IgD-negative memory B cell (primary cell): ENCODE results near the gene ANGPTL2. TPM values are rescaled to one million over a fixed set of nuclear protein-coding genes. Genes with fewer than 3 reads are reported as not detected.

Experiments
- H3K27ac Mint-ChIP-seq, 3 donors: one replicate each; pipeline ENCODE4 v1.8.0; 2020 to 2022; ENCODE audit warnings: mild to moderate bottlenecking in 3 of 3, mixed read lengths in 3 of 3, moderate library complexity in 1 of 3
- H3K27me3 Mint-ChIP-seq: one replicate; pipeline ENCODE4 v1.8.0; 2021; ENCODE audit warnings: mixed read lengths
- H3K36me3 Mint-ChIP-seq: one replicate; pipeline ENCODE4 v1.8.0; 2020; ENCODE audit warnings: mild to moderate bottlenecking, mixed read lengths
- H3K4me1 Mint-ChIP-seq, 3 donors: one replicate each; pipeline ENCODE4 v1.8.0; 2020 to 2022; ENCODE audit warnings: mixed read lengths in 3 of 3, mild to moderate bottlenecking in 1 of 3
- H3K4me3 Mint-ChIP-seq, 4 donors: one replicate each; pipeline ENCODE4 v1.8.0; 2020 to 2022; ENCODE audit warnings: mild to moderate bottlenecking in 4 of 4, mixed read lengths in 4 of 4, moderate library complexity in 3 of 4
- H3K9me3 Mint-ChIP-seq, 3 donors: one replicate each; pipeline ENCODE4 v1.8.0; 2020 to 2021; ENCODE audit warnings: mixed read lengths in 3 of 3, mild to moderate bottlenecking in 1 of 3
- polyA plus RNA-seq: library from polyadenylated mRNA; unstranded; fragments of 300-500 nt; fragmentation: Illumina TruSeq; gene quantifications from one replicate; pipeline ENCODE4 v1.2.3, GENCODE V29; 2021

ANGPTL2 gene
- polyA plus RNA-seq, 1 donor from 2014 or later: 0.08 TPM

DNA sequence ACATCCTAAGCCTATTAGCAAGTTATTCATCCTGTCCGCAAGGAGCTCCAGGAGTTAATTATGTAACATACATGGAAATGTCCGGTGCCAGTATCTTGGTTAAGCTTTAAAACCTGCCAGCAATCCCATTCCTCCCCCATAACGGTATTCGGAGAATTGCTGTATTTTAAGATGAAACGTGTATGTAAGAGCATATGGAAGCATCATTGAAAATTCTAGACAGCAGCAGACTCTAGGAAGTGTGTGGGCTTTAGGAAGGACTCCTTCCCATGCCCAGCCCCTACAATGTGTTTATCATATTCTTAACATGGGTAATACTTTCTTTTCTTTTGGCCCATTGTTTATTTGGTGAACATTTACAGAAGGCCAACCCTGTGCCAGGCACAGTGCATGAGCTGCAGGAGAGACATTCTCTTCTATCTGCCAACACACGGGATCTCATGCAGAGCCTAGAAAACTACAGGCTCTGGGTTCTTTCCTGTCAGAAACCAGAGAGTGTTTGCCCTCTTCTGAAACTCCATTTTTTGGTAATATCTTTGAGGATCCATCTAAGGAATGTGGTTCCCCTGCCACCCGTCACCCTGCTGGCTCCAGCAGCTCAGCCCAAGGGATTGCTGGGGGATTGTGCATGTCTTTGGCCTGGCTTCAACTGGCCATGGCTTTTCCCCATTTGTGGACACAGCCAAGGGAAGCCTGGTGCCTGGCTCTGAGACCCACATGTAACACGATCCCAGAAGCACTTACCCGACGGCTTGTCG lies 15.1 kb downstream of the ANGPTL2 start:
- Mint-ChIP-seq H3K27ac (no peak overlapping the region), H3K4me3 (no peak overlapping the region), H3K36me3 (peaks cover 7% of the 10 kb centered on the region), H3K4me1 (peaks cover 0 to 1% (median 0%) of the 10 kb centered on the region in 3 donors), H3K9me3 (no peaks in the 10 kb centered on the region), H3K27me3 (no peaks in the 10 kb centered on the region)

DNA sequence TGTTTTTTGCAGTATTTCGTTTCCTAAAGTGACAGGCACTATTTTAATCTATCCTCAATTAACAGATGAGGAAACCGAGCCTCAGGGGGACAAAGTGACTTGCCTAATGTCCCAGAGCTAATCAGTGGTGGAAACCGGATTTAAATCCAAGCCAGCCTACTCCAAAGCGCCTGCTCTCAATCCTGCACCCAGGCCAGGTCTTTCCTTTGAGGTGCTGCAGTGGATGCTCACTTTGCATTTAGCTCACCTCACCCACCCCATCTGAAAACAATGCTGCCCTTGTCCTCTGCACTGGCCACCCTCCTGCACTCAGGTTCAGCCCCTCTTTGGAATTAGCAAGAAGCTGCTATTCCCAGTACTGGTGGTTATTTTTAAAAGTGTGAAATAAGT lies 16.0 kb downstream of the ANGPTL2 start:
- Mint-ChIP-seq H3K27ac (no peak overlapping the region), H3K4me3 (no peak overlapping the region), H3K36me3 (peaks cover 7% of the 10 kb centered on the region), H3K27me3 (no peaks in the 10 kb centered on the region), H3K9me3 (no peaks in the 10 kb centered on the region), H3K4me1 (peaks cover 0 to 1% (median 0%) of the 10 kb centered on the region in 3 donors)

GRCh38 chr9:127105805-127106465 lies 16.5 kb downstream of the ANGPTL2 start:
- H3K9me3 Mint-ChIP-seq: no peaks in the 10 kb centered on the region
- H3K36me3 Mint-ChIP-seq: peaks cover 7% of the 10 kb centered on the region
- H3K4me1 Mint-ChIP-seq: peaks cover 0 to 1% (median 0%) of the 10 kb centered on the region in 3 donors
- H3K27me3 Mint-ChIP-seq: no peaks in the 10 kb centered on the region
- no peak overlapping the region for H3K4me3 Mint-ChIP-seq
- H3K27ac Mint-ChIP-seq: no peak overlapping the region

- H3K27me3 Mint-ChIP-seq: no peaks in the 10 kb centered on the region
- no peak overlapping the region for H3K4me3 Mint-ChIP-seq
- H3K27ac Mint-ChIP-seq: no peak overlapping the region
- H3K36me3 Mint-ChIP-seq: peaks cover 3% of the 10 kb centered on the region
- peaks cover 0 to 1% (median 0%) of the 10 kb centered on the region in 3 donors for H3K4me1 Mint-ChIP-seq
- no peaks in the 10 kb centered on the region for H3K9me3 Mint-ChIP-seq
Measured at GRCh38 chr9:127104581-127105311, 17.7 kb downstream of the ANGPTL2 start.

- Mint-ChIP-seq H3K9me3 (no peaks in the 10 kb centered on the region), H3K27ac (peak overlapping the region in 1 of 3 donors; percentile 47), H3K36me3 (peaks cover 5% of the 10 kb centered on the region), H3K4me3 (no peak overlapping the region), H3K27me3 (no peaks in the 10 kb centered on the region), H3K4me1 (peaks cover 0 to 1% (median 0%) of the 10 kb centered on the region in 3 donors)
Measured at GRCh38 chr9:127102788-127103187, 19.6 kb downstream of the ANGPTL2 start.

- H3K27ac Mint-ChIP-seq: no peak overlapping the region
- peaks cover 5% of the 10 kb centered on the region for H3K36me3 Mint-ChIP-seq
- no peaks in the 10 kb centered on the region for H3K27me3 Mint-ChIP-seq
- no peak overlapping the region for H3K4me3 Mint-ChIP-seq
- H3K9me3 Mint-ChIP-seq: no peaks in the 10 kb centered on the region
- H3K4me1 Mint-ChIP-seq: peaks cover 0 to 1% (median 0%) of the 10 kb centered on the region in 3 donors
Measured at GRCh38 chr9:127102176-127102575, 20.3 kb downstream of the ANGPTL2 start.

GRCh38 chr9:127099664-127100063 lies 22.8 kb downstream of the ANGPTL2 start:
- Mint-ChIP-seq H3K4me1 (peaks cover 0 to 1% (median 0%) of the 10 kb centered on the region in 3 donors), H3K27ac (no peak overlapping the region), H3K9me3 (no peaks in the 10 kb centered on the region), H3K27me3 (no peaks in the 10 kb centered on the region), H3K4me3 (no peak overlapping the region), H3K36me3 (peaks cover 5% of the 10 kb centered on the region)

GRCh38 chr9:127098916-127099553 lies 23.4 kb downstream of the ANGPTL2 start:
- Mint-ChIP-seq H3K36me3 (peaks cover 5% of the 10 kb centered on the region), H3K4me3 (no peak overlapping the region), H3K27me3 (no peaks in the 10 kb centered on the region), H3K9me3 (no peaks in the 10 kb centered on the region), H3K4me1 (peaks cover 0 to 1% (median 0%) of the 10 kb centered on the region in 3 donors), H3K27ac (peak overlapping the region in 1 of 3 donors; percentile 47)

DNA sequence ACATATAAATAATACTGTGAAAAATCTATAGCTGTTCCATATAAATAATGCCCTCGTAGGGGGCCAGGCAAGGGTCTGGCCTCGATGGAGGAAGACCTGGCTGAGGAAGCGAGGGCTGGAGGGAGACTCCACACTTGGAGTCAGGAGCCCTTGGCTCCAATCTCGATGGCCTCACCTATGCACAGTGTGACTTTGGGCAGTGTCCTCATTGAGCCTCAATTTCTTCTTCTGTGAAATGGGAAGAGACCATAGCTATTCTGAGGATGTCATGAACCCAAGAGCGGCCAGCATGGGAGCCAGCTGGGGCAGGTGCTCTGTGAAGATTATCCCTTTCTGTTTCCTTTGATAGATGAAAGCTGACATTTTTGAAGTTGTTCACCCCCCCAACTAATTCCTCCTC lies 24.8 kb downstream of the ANGPTL2 start:
- Mint-ChIP-seq H3K36me3 (peaks cover 5% of the 10 kb centered on the region), H3K9me3 (no peaks in the 10 kb centered on the region), H3K27me3 (no peaks in the 10 kb centered on the region), H3K4me1 (no peaks in the 10 kb centered on the region), H3K4me3 (no peak overlapping the region), H3K27ac (no peak overlapping the region)

GRCh38 chr9:127096208-127096607 lies 26.2 kb downstream of the ANGPTL2 start:
- no peaks in the 10 kb centered on the region for H3K9me3 Mint-ChIP-seq
- no peak overlapping the region for H3K27ac Mint-ChIP-seq
- H3K4me1 Mint-ChIP-seq: no peaks in the 10 kb centered on the region
- H3K36me3 Mint-ChIP-seq: peaks cover 10% of the 10 kb centered on the region
- no peak overlapping the region for H3K4me3 Mint-ChIP-seq
- H3K27me3 Mint-ChIP-seq: no peaks in the 10 kb centered on the region

GRCh38 chr9:127095411-127095810 lies 27.0 kb downstream of the ANGPTL2 start:
- H3K9me3 Mint-ChIP-seq: no peaks in the 10 kb centered on the region

GRCh38 chr9:127093319-127094020 lies 29.0 kb downstream of the ANGPTL2 start:
- no peak overlapping the region for H3K4me3 Mint-ChIP-seq
- H3K36me3 Mint-ChIP-seq: peaks cover 14% of the 10 kb centered on the region
- no peak overlapping the region for H3K27ac Mint-ChIP-seq
- no peaks in the 10 kb centered on the region for H3K9me3 Mint-ChIP-seq
- no peaks in the 10 kb centered on the region for H3K27me3 Mint-ChIP-seq
- no peaks in the 10 kb centered on the region for H3K4me1 Mint-ChIP-seq

More at GRCh38 chr9:127095411-127095810, 27.0 kb downstream of the ANGPTL2 start:
- Mint-ChIP-seq H3K27ac (no peak overlapping the region), H3K4me3 (no peak overlapping the region), H3K4me1 (no peaks in the 10 kb centered on the region), H3K27me3 (no peaks in the 10 kb centered on the region), H3K36me3 (peaks cover 12% of the 10 kb centered on the region)

DNA sequence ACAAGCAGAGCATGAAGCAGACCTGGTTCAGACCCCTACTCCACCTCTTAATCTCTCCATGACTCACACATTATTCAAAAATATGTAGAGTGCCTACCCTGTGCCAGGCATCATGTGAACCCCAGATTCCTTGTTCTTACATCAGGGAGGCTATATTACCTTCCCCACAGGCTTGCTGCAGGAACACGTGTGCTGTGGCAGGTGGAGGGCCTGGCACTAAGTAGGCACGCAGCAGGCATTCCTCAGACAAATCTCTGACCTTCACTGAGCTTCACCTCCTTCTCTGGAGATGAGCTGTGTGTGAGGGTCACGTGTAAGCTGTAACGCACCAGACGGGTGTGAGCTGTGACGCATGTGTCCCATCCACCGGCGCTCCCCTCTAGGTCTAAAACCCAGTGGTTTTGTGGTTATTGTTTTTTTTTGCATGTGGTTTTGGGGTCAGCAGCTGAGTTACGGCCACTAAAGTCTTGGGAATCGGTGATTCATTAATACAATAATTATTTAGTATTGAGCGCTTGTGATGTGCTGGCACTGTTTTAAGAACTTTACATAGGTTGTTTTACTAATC lies 30.3 kb downstream of the ANGPTL2 start:
- Mint-ChIP-seq H3K9me3 (no peaks in the 10 kb centered on the region), H3K27ac (no peak overlapping the region), H3K27me3 (no peaks in the 10 kb centered on the region)

GRCh38 chr9:127091526-127091925 lies 30.9 kb downstream of the ANGPTL2 start:
- no peaks in the 10 kb centered on the region for H3K27me3 Mint-ChIP-seq
- no peak overlapping the region for H3K27ac Mint-ChIP-seq

More for the DNA sequence above, 30.3 kb downstream of the ANGPTL2 start:
- H3K4me3 Mint-ChIP-seq: peak overlapping the region in 1 of 4 donors; percentile 19
- H3K36me3 Mint-ChIP-seq: peaks cover 10% of the 10 kb centered on the region
- H3K4me1 Mint-ChIP-seq: no peaks in the 10 kb centered on the region

More at GRCh38 chr9:127091526-127091925, 30.9 kb downstream of the ANGPTL2 start:
- H3K4me3 Mint-ChIP-seq: no peak overlapping the region
- H3K4me1 Mint-ChIP-seq: no peaks in the 10 kb centered on the region
- peaks cover 10% of the 10 kb centered on the region for H3K36me3 Mint-ChIP-seq
- no peaks in the 10 kb centered on the region for H3K9me3 Mint-ChIP-seq
